Activated effector memory CD4-positive, alpha-beta T cell treated with Interleukin-2 at 50 U/mL for 16 hours (primary cell): Measurements from ENCODE around the gene APOL2.
A peak's percentile ranks its signal among the peaks of the same experiment; 100 is the strongest.
"Not testable (repeated sequence)": the region's sequence is repeated elsewhere in the genome, so short reads cannot be mapped to it uniquely, and the experiment has no call there.

Source experiments
- DNase-seq: peaks from one replicate; pipeline ENCODE4 v3.0.0-alpha.2; 2020

Gene APOL2

GRCh38 chr22:36238373-36239149 is 766 bp downstream of the APOL2 start:
- DNase-seq, result no peak

- DNase-seq, result no peak
Measured at GRCh38 chr22:36237462-36238372, 1.6 kb downstream of the APOL2 start.

DNA sequence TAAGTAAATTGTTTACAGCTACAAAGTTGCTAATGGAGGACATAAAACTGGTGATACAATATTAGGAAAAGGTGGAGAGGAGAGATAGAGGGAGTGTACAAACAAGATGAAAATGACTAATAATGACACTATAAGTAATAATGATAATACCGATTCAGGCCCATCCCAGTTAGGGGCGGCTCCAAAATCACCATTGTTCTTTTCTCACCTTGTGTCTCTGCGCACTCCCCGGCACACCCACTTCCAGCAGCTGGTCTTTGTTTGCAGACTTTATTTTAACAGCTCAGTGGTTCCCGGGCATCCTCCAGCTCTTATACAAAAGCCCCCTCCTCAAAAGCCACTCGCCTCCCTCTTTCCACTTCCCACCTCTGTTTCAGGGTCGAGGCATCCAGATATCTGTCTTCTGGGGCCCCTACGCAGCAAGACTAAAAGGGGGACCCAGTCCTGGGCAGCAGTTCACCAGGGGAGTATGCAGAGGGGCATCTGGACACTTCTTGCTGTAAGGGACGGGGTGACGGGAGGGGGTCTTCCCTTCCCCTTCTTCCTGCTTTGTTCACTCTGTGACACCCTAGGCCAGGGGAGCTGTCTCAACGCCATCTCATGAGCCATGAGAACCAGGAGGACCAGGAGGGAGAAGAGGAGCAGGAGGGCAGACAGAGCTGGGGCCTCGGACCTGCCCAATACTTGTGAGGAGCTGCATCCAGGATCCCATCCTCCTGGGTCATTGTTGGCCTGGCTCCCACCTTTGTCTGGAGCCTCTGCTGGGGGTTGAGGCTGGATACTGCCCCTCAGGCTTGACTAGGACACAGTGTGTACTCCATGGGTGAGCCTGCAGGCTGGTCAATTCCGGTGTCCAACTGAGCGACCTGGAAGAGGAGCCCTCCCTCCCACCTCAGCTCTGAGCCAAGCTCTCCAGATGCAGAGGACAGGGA is 2.7 kb downstream of the APOL2 start:
- no peak for DNase-seq

DNA sequence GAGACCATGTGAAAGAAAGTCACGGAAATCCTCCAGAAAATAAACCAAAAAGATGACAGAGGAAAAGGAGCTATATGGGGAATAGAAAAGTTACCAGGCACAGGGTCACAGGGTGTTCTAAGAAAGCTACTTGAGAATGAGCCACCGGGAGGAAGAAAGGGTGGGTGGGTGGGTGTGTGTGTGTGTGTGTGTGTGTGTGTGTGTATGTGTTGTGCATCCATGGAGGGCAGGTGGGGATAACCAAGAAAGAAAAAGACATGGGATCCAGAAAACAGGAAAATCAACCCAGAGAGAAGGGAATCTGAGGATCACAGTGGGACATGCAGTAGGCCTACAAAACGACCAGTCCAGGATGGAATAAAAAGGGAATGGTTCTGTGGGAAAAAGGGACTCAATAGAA is 3.7 kb downstream of the APOL2 start:
- DNase-seq, result no peak

DNA sequence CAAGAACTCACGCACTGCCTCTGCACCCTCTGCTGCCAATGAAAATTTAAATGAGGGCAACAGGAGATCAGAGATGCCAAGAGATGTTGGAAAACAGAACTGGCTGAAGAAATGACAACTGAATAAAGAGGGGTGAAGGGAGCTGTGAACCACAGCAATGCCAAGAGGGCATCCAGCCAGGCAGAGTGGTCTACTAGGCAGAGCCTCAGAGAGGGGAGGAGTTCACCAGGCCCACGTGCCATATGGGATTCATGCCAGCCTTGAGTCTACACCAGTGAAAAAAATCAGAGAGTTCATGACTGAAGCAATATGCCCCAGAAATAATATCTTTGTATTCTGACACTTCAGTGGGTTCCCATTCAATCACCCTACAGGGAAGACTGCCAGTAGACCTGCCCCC is 4.4 kb downstream of the APOL2 start:
- DNase-seq, result no peak

GRCh38 chr22:36234213-36234612 is 5.1 kb downstream of the APOL2 start:
- no peak for DNase-seq

GRCh38 chr22:36233796-36234195 is 5.5 kb downstream of the APOL2 start:
- no peak for DNase-seq

DNA sequence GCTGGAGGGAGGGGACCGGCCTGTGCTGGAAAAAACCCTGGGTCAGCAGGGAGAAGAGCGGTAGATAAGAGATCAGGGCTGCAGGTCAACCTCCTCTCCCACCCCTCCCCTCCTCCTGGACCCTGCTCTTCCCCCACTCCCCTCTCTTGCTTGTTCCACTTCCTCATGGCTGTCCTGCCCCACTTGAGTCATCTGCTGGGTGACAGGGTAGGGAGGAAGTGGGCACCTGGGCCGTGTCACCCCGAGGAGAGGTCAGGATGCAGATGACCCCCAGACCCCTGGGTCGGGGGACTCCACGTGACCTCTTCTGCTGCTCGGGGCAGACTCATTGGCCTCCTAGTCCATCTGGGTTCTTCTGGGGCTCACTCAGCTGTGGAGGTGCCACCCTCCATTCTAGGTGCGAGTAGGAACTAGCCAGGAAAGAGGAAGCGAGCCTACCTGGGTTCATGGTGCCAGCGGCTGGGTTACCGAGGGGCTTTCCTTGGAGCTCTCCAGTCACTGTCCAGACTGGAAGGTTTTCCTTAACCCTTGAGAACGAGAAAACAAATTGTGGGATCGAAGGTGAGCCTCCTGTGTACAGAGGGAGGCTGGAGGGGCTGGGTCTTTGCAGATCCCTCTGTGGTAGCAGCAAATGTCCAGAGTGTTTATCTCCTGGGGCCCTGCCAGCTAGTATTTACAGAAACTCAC is 6.5 kb downstream of the APOL2 start:
- no peak for DNase-seq

- not testable (repeated sequence) for DNase-seq
Measured at GRCh38 chr22:36231051-36231450, 8.3 kb downstream of the APOL2 start.

DNA sequence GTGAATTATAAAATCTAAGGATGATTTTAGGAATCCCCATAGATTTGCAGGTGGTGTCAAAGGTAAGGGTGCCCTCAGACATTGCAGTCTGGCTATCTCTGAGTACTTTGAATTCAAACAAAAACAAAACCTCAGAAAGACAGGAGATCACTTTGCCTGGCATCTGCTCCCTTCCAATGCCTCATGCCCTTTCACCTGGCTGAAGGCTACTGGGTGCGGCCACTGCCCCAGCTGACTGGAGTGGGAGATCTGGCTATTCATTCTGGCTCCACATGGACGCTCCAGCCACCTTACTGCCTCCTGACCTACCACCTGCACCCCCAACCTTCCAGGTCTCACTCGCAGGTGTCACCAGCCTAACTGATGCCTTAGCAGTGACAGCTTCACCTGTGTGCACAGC is 9.7 kb downstream of the APOL2 start:
- DNase-seq, result not testable (repeated sequence)

DNA sequence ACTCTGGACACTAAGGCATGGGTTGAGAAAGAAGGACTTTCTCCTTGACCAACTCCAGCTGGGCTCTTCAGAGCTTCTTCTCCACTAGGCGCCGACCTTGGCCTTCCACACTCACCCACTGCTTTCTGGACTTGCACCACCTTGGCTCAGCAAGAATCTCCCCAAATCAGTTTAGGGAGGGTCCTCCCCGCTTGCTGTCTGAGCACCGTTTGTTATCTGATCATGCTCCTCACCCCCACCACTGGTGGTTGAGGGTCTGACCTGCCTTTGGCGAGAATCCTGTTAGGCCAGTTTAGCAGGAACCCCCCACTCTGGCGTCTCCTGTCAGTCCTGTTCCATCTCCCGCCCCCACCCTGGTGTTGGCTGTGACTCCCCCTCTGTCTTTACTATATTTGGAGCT is 10.4 kb downstream of the APOL2 start:
- no peak for DNase-seq

DNA sequence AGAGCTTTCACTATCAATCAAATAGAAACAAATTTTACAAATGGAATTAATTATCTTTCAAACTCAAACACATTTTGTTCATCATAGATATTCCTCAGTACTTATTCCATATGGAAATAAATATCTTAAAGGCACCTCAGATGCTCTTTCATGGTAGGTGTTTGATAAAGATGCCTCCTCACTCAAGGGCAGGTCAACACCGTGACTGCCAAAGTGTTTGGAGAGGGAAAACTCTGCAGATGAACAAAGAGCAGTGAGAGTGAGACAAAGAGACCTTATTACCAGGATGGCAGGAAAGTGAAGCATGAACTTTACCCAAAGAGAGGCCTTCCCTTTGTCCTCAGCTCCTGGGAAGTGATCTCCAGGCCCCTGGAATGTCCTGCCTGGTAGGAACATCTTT is 11.0 kb downstream of the APOL2 start:
- DNase-seq, result not testable (repeated sequence)

GRCh38 chr22:36227806-36228205 is 11.5 kb downstream of the APOL2 start:
- DNase-seq, result no peak

GRCh38 chr22:36227396-36227795 is 11.9 kb downstream of the APOL2 start:
- DNase-seq, result no peak

GRCh38 chr22:36226189-36226588 is 13.1 kb downstream of the APOL2 start:
- no peak for DNase-seq

DNA sequence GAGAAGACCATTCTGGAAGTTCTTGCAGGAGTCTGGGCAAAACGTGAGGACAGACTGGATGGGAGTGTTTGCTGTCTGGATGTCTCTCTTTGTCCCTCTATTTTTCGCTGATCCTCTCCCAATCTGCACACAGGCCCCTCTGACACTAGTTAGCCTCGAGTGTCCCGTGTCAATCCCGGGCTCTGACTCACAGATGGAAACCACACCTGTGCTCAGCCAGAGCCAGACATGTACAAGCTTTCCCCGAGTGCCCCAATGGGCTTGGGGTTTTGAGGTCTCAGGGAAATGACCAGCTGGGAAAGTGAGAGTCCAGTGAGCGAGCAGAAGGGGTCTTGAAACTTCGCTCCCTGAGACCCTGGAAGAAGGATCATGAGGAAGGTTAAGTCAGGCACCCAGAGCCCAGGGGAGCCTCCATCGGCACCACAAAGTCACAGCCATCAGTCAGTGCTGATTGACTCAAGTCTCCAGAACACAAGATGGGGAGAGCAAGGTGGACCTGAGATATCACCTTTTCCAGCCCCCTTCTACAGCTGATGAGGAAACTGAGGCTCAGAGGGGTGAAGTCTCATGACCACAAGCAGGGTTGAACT is 13.9 kb downstream of the APOL2 start:
- no peak for DNase-seq

DNA sequence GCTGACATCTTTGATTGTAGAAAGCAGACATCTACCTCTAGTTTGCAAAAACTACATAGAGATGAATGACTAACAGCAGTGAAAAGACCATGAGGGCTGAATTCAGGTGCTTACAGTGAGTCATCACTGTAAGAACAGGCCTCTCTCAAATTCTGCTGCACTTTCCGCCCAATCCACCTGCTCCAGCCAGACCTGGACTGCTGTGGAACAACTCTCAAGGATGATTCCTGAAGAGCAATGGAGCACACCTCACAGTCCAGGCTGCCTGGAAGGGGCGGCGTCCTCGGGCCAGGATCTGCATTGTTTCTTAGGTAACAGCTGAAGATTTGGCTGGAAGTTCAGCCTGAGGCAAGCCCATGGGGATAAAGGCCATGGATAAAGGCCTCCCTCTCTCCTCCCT is 15.1 kb downstream of the APOL2 start:
- DNase-seq, result no peak

DNA sequence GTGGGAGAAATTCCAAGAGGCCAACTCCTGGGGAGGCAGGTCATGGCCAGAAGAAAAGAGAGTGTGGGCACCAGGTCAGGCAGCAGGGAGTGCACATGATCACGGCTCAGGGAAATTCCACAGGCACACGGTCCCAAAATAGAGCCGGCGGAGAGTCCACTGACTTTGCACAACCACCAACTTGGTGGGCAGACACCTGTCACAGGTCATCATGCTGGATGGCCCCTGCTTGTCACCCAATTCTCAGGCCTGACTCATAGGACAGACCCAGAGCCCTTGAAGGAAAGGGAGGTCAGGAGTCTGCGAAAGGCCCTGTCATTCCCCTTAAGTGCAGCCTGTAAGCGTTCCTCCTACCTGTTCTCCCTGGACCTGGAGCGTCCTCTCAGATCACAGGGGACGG is 15.8 kb downstream of the APOL2 start:
- no peak for DNase-seq

DNA sequence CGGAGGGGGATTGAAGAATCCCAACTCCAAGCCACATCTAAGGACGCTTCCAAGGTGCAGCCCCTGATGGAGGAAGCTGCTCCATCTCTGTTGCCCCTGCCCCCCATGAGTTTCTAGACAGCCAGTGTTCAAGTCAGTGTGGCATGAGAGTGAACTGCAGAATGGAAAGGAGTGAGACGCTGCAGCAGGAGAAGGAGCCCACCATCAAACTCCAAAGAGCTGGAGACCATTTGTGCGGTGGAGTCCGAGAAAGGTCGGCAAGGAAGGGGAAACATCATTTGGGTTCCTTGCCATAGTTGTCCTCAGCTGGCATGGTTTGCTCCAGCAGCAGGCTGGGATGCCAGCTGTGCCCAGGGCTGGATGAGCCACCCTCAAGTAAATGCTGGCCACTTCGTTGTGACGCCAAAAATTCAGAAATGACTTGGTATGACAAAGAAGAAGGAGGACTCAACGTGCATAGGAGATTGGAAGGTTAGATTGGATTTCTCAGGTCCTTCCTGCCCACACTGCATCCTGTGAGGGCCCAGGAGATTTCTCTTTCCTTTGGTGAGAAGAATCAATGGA is 16.4 kb downstream of the APOL2 start:
- no peak for DNase-seq

GRCh38 chr22:36221799-36222751 is 17.3 kb downstream of the APOL2 start:
- peak; percentile 23 for DNase-seq
